Smooth muscle cell of the brain vasculature (primary cell): ENCODE measurements around the gene YPEL3.
A peak's percentile ranks its signal among the peaks of the same experiment; 100 is the strongest.

Experiments used
- DNase-seq: peaks from one replicate; pipeline ENCODE4 v3.0.0-alpha.2; 2012; ENCODE audit warnings: low read depth, low spot score

Gene YPEL3

GRCh38 chr16:30090610-30091331, 5.2 kb downstream of the YPEL3 start:
- DNase-seq: no peak

DNA sequence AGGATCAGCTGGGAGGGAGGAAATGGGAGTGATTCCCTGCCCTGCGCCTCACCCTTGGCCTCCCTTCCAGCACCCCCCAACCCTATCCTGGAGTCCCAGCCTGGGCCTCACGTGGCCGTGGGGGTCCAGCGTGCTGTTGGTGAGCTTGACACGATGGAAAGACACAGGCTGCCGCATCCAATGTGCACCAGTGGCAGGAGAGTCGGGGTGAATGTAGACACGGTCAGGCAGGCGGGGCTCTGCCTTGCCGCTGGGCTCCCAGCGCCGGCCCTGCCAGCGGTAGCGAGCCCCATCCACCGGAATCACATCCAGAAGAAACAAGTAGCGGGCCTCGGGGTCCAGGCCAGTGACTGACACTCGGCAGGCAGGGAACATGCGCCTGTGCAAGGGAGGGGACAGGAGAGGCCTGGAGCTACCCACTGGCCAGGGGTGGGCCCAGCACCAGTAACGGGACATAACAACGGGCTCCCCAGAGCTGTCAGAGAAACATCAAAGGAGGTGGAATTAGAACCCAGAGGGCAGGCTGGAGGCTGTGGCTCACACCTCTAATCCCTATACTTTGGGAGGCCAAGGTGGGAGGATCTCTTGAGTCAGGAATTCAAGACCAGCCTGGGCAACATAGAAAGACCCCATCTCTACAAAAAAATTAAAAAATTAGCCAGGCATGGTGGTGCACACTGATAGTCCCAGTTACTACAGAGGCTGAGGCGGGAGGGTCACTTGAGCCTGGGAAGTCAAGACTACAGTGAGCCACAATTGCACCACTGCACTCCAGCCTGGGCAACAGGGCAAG, 7.0 kb downstream of the YPEL3 start:
- no peak for DNase-seq

DNA sequence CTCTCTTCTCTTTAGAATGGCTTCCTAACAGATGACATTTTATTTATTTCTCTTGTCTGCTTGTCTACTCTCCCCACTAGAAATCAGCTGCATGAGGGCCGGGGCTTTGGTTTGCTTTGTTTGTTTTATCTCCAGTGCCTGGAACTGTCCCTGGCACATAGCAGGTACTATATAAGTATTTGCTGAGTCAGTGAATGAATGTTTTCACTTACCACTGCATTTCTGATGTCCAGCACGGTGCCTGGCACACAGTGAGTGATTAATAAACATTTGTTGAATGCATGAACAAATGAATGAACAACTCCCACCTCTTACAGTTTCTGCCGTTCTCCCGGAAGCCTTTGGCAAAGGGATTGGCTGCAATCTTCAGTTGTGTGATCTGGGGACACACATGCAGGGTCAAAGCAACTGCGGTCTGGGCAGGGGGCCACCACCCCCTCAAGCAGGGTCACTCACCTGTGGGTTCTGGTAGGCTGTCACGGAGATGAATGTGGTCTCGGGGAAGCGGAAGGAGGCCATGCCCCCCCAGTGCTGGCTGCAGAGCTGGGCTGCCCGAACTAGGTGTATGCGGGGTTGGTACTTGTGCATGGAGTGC, 7.7 kb downstream of the YPEL3 start:
- DNase-seq: no peak

GRCh38 chr16:30087181-30087898, 8.7 kb downstream of the YPEL3 start:
- no peak for DNase-seq

DNA sequence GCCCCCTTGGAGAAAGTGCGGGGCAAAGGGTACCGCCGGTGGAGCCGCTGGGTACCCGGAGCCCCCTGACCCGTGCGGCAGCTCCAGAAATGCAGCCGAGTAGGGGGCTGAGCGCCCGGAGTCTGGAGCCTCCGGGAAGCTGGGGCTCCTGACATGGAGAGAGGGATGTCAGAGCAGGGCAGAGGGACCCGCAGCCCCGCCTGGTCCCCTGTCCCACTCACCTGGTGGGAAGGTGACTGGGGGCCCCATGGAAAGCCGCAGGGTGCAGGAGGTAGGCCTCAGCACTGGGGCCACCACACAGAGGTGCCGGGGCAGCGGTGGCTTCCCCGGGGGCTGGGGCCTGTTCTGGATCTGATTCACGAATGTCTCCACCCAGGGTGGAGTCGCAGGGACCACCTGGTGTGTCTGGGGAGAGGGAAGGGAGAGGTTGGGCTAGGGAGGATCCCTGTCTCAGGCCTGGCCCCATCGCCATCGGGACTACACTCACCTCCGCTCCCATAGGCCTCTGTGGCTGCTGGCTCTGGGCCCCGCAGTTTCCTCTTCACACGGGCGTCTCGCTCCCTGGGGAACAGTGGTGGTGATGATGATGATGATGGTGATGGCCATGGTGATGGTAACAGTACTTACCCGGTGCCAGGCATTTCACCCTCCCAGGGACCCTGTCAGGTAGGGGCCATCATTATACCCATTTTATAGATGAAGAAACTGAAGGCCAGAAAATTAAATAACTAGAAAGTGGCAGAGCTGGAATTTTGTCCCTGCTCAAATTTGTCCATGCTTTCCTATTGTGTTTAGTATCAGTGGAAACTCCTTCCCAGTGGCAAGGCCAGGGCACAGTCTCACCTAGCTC, 9.5 kb downstream of the YPEL3 start:
- DNase-seq: no peak

- DNase-seq: no peak
These were observed 10.2 kb downstream of the YPEL3 start for GRCh38 chr16:30085820-30086219.

DNA sequence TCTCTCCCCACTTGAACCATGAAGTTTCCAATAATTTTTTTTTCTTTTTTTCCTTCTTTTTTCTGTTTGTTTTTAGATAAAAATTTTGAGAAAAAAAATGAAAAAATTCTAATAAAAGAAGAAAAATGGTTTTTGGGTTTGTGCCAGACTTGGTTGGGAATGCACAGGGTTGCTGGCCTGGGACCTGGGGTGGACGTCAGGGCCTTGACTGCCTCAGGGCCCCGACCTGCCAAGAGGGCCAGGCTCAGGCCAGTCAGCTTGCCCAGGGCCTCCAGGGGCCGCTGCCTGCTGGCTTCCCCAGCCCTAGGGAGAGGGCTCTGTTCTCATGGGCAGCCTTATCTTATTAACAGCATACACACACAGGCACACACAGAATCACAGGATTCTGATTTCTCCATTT, 10.8 kb downstream of the YPEL3 start:
- DNase-seq: no peak

- no peak for DNase-seq
These were observed 11.2 kb downstream of the YPEL3 start for GRCh38 chr16:30084816-30085159.

DNA sequence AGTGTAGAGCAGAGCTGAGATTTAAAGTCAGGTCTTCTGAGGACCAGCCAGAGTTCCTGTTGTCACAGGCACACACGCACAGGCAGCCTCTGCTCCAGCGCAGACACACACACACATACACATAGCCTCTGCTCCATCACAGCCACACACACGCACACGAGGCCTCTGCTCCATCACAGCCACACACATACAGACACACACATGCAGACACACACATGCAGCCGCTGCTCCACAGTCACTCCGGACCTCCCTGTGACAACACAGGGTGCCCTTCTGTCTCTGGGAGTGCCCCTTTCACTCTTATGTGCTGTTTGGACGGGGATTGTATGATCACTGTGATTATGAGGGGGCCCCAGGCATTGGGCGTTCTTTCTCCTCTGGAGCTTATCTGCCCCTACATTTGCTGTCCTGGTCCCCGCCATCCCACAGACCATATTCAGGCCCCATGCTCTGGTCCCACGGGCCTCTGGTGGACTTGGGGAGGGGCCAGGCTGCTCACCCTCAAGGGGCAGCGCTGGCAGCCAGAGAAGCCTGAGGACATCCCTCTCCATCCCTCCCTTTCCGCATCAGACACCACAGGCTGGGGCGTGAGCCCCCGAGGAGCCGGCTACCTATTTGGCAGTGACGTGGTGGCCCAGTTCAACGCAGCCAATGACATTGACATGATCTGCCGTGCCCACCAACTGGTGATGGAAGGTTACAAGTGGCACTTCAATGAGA, 11.8 kb downstream of the YPEL3 start:
- DNase-seq: no peak

- DNase-seq: no peak
These were observed 12.6 kb downstream of the YPEL3 start for GRCh38 chr16:30083216-30084055.

- no peak for DNase-seq
These were observed 13.4 kb downstream of the YPEL3 start for GRCh38 chr16:30082545-30083090.

- DNase-seq: no peak
These were observed 16.5 kb downstream of the YPEL3 start for GRCh38 chr16:30079480-30079879.

- no peak for DNase-seq
These were observed 17.3 kb downstream of the YPEL3 start for GRCh38 chr16:30078744-30079143.

- no peak for DNase-seq
These were observed 18.4 kb downstream of the YPEL3 start for GRCh38 chr16:30077656-30078055.

DNA sequence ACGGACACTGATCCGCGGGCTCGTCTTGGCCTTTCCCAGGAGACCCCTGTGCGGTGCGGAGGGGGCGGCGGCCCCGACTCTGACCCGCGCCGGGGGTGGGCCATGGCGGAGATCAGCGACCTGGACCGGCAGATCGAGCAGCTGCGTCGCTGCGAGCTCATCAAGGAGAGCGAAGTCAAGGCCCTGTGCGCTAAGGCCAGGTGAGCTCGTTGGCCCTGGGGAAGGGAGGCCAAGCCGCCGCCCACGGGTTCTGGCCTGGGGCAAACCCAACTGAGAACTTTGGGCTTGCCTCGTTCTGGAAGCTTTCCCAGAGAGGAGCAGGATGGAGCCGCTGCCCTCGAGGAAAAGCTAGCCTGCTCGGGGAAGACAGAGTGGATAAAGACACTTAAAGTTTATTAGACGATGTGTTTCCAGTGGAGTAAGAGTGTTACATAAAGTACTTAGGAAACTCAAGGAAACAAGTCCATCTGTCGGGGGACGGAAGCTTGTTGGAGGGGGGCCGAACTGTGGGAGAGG, 19.7 kb downstream of the YPEL3 start:
- DNase-seq: no peak

DNA sequence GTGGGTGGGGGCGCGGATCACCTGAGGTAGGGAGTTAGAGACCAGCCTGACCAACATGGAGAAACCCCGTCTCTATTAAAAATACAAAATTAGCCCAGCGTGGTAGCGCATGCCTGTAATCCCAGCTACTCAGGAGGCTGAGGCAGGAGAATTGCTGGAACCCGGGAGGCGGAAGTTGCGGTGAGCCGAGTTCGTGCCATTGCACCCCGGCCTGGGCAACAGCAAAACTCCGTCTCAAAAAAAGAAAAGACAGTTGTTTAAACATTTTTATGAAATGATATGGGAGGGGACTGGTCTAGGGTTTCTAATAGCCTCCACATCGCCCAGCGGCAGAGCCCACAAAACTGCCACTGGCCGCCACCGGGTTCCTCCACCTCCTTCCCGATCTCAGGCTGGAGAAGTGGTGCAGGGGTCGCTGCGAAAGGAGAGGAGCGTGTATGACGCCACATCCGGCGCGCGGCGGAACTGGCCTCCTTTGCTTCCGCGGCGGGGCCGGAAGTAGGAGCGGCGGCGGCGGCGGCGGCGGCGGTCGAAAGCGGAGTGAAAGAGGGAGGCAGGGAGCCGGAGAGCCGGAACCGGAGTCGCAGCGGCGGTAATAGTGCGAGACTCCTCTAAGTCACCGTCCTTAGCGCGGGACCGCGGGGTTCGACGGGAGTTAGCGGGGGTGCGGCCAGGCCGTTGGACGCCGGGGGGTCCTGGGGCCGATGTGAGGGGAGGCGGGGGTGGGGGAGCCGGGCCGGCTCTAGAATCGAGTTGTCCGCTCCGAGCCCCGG, 20.3 kb downstream of the YPEL3 start, which contains the start of gene PPP4C:
PPP4C (plus strand) TSS at position 492 of the 773 bp plus-strand sequence. CDS start 384 bp downstream, outside the sequence.
- peak; percentile 74 for DNase-seq

DNA sequence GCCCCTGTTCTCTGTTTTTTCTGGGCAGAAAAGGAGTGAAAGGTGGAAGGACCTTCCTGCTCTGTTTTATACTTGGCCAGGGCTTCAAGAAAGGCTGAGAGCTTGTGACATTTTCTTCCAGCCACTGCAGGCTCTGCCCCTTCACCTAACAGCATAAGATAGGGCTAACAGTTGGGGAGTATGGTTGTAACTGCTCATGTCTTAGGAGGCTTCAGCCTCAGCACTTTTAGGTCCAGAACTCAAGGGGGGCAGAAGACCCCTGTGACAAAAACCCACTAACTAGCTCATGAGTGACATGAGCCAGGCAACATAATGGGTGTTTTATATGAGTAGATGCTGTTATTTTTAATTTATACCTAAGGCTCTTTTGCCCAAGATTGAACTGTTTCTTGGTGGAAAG, 25.5 kb downstream of the YPEL3 start:
- no peak for DNase-seq
